CD4-positive, CD25-positive, alpha-beta regulatory T cell (primary cell): Measurements from ENCODE around the gene OPTC. TPM values are rescaled to one million over a fixed set of nuclear protein-coding genes. Genes with fewer than 3 reads are reported as not detected.

Source experiments
- ATAC-seq, 2 donors: fragments of 150-1000 bp; cut with Tn5 transposase; one replicate each; pipeline ENCODE4 v1.10.0; 2021; ENCODE audit warnings: low read depth in 2 of 2, moderate number of reproducible peaks in 2 of 2, moderate library complexity in 1 of 2
- DNase-seq, 3 donors: peaks; one replicate each; pipeline versions ENCODE4 v3.0.0 to v3.0.0-alpha.2; 2012 to 2022; ENCODE audit warnings: mixed read lengths in 1 of 3
- H3K27ac ChIP-seq: one replicate; pipeline ENCODE4 v1.7.0; 2013; ENCODE audit warnings: mild to moderate bottlenecking, low read length; ENCODE audit not compliant: insufficient read depth, poor library complexity, severe bottlenecking
- H3K27me3 ChIP-seq: one replicate; pipeline ENCODE4 v1.7.0; 2013; ENCODE audit warnings: low read length; ENCODE audit not compliant: control insufficient read depth, insufficient read depth
- H3K36me3 ChIP-seq: one replicate; pipeline ENCODE4 v1.7.0; 2013; ENCODE audit warnings: mild to moderate bottlenecking, low read length, moderate library complexity; ENCODE audit not compliant: control insufficient read depth, insufficient read depth
- H3K4me1 ChIP-seq: 2 replicates; pipeline ENCODE4 v1.7.0; 2013; ENCODE audit warnings: mild to moderate bottlenecking, low read length; ENCODE audit not compliant: insufficient read depth, control insufficient read depth, poor library complexity, severe bottlenecking
- H3K4me3 ChIP-seq: one replicate; pipeline ENCODE4 v1.7.0; 2013; ENCODE audit warnings: low read depth, mild to moderate bottlenecking, low read length, moderate library complexity
- H3K9me3 ChIP-seq, 2 experiments: 1 replicate in 1 of 2; 2 replicates in 1 of 2; pipeline ENCODE4 v1.7.0; 2013; ENCODE audit warnings: low read length in 2 of 2, mild to moderate bottlenecking in 1 of 2, moderate library complexity in 1 of 2; ENCODE audit not compliant: control insufficient read depth in 2 of 2
- H3K27ac Mint-ChIP-seq, 3 donors: one replicate each; pipeline ENCODE4 v1.8.0; 2020 to 2022; ENCODE audit warnings: mild to moderate bottlenecking in 3 of 3, mixed read lengths in 3 of 3, moderate library complexity in 2 of 3
- H3K27me3 Mint-ChIP-seq: one replicate; pipeline ENCODE4 v1.8.0; 2022; ENCODE audit warnings: mild to moderate bottlenecking, mixed read lengths
- H3K36me3 Mint-ChIP-seq: one replicate; pipeline ENCODE4 v1.8.0; 2020; ENCODE audit warnings: mixed read lengths
- H3K4me1 Mint-ChIP-seq, 4 donors: one replicate each; pipeline ENCODE4 v1.8.0; 2020 to 2022; ENCODE audit warnings: mixed read lengths in 4 of 4, mild to moderate bottlenecking in 1 of 4
- H3K4me3 Mint-ChIP-seq, 4 donors: one replicate each; pipeline ENCODE4 v1.8.0; 2020 to 2022; ENCODE audit warnings: mild to moderate bottlenecking in 4 of 4, mixed read lengths in 4 of 4, moderate library complexity in 3 of 4
- H3K9me3 Mint-ChIP-seq, 7 donors: one replicate each; pipeline ENCODE4 v1.8.0; 2020 to 2022; ENCODE audit warnings: mixed read lengths in 7 of 7, mild to moderate bottlenecking in 3 of 7, moderate library complexity in 2 of 7
- polyA plus RNA-seq, 4 donors: library from polyadenylated mRNA; unstranded; fragments of 300-500 nt; fragmentation: Illumina TruSeq; gene quantifications; one replicate each; pipeline ENCODE4 v1.2.3, GENCODE V29; 2021
- total RNA-seq: library from RNA; stranded (reverse); gene quantifications from one replicate; pipeline ENCODE4 v1.2.3, GENCODE V29; 2022

Gene OPTC
- total and polyA plus RNA-seq, 5 donors from 2014 or later, result not detected

GRCh38 chr1:203480084-203480483, 13.9 kb upstream of the OPTC start:
- DNase-seq (no peak), ATAC-seq (no peak)
- no peak overlapping the region for H3K27ac Mint-ChIP-seq
- Histone ChIP-seq H3K4me3 (no peak overlapping the region), H3K9me3 (no peaks in the 10 kb centered on the region), H3K27me3 (peaks cover 9% of the 10 kb centered on the region), H3K27ac (no peak overlapping the region), H3K4me1 (no peaks in the 10 kb centered on the region), H3K36me3 (no peaks in the 10 kb centered on the region)
- peaks cover 19% of the 10 kb centered on the region for H3K27me3 Mint-ChIP-seq
- no peak overlapping the region for H3K4me3 Mint-ChIP-seq
- H3K36me3 Mint-ChIP-seq, result no peaks in the 10 kb centered on the region
- H3K4me1 Mint-ChIP-seq, result peaks cover 0 to 4% (median 0%) of the 10 kb centered on the region in 4 donors
- no peaks in the 10 kb centered on the region for H3K9me3 Mint-ChIP-seq

DNA sequence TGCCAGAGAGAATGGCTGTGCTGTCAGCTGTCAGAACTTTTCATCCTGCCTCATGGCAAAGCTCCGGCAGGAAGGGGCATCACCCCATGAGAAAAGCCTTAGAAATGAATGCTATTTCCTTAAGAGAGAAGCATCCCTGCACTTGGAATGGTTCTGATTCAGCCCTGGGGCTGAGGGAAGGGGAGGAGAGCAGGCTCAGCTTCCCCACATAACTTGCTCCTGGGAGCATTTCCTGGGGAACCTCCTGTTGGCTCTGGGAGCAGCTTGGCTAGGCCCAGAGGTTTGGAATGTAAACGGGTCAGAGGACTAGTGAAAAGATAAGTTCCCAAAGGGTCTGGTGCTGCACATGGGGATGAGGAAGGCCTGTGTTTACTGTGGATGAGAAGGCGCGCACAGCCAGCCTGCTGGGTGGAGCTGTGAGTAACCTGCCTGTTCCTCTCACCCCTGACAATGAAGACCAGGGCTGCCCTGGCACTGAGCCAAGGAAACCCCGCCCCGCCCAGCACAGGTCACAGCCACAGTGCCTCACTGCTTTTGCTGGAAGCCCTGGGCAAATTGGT, 13.3 kb upstream of the OPTC start:
- H3K36me3 ChIP-seq, result no peaks in the 10 kb centered on the region
- peak in 2 of 3 donors; percentile 26 to 54 for DNase-seq
- peak overlapping the region in 1 of 3 donors; percentile 21 for H3K27ac Mint-ChIP-seq
- H3K4me1 ChIP-seq, result no peaks in the 10 kb centered on the region
- H3K4me3 Mint-ChIP-seq, result no peak overlapping the region
- no peaks in the 10 kb centered on the region for H3K36me3 Mint-ChIP-seq
- peak; percentile 34 to 53 for ATAC-seq
- no peaks in the 10 kb centered on the region for H3K9me3 Mint-ChIP-seq
- peaks cover 9% of the 10 kb centered on the region for H3K27me3 ChIP-seq
- H3K4me3 ChIP-seq, result no peak overlapping the region
- H3K27me3 Mint-ChIP-seq, result peaks cover 19% of the 10 kb centered on the region
- no peak overlapping the region for H3K27ac ChIP-seq
- peaks cover 0 to 6% (median 0%) of the 10 kb centered on the region in 4 donors for H3K4me1 Mint-ChIP-seq
- no peaks in the 10 kb centered on the region for H3K9me3 ChIP-seq

GRCh38 chr1:203481196-203481595, 12.8 kb upstream of the OPTC start:
- Histone ChIP-seq H3K4me3 (no peak overlapping the region), H3K9me3 (no peaks in the 10 kb centered on the region), H3K36me3 (no peaks in the 10 kb centered on the region), H3K27me3 (peaks cover 7% of the 10 kb centered on the region), H3K4me1 (no peaks in the 10 kb centered on the region), H3K27ac (no peak overlapping the region)
- no peak for DNase-seq
- Mint-ChIP-seq H3K9me3 (no peaks in the 10 kb centered on the region), H3K27ac (no peak overlapping the region), H3K4me1 (peaks cover 0 to 6% (median 0%) of the 10 kb centered on the region in 4 donors), H3K27me3 (peaks cover 13% of the 10 kb centered on the region), H3K36me3 (no peaks in the 10 kb centered on the region), H3K4me3 (no peak overlapping the region)
- no peak for ATAC-seq

GRCh38 chr1:203486618-203487370, 7.2 kb upstream of the OPTC start:
- H3K27me3 ChIP-seq, result no peaks in the 10 kb centered on the region
- Mint-ChIP-seq H3K36me3 (no peaks in the 10 kb centered on the region), H3K4me1 (peaks cover 0 to 18% (median 2%) of the 10 kb centered on the region in 4 donors), H3K27me3 (peaks cover 4% of the 10 kb centered on the region), H3K27ac (peak overlapping the region in 1 of 3 donors; percentile 87), H3K9me3 (no peaks in the 10 kb centered on the region), H3K4me3 (peak overlapping the region in 3 of 4 donors; percentile 68 to 83 (median 75))
- H3K36me3 ChIP-seq, result no peaks in the 10 kb centered on the region
- DNase-seq, result no peak
- ATAC-seq, result no peak
- peak overlapping the region; percentile 5 for H3K27ac ChIP-seq
- H3K9me3 ChIP-seq, result no peaks in the 10 kb centered on the region
- H3K4me3 ChIP-seq, result no peak overlapping the region
- peaks cover 8% of the 10 kb centered on the region for H3K4me1 ChIP-seq

DNA sequence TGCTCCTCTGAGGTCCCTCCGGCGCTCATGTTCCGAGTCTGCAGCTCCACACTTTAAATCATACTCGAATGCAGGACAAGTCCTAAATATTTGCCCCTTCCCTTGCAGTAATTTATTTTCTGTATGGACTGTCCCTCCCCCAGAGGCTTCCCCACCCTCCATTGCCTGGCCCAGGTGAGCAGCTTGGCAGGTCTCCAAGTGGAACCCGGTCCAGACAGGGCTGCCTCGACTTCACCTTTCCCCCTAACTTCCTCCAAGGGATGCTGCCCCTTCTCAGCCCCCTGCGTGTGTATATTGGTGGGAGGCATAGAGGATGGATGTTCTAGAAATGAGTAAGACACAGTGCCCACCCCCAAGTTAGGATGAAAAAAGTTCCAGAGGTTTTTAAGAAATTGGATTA, 5.4 kb upstream of the OPTC start:
- H3K4me1 ChIP-seq, result peaks cover 8% of the 10 kb centered on the region
- no peaks in the 10 kb centered on the region for H3K9me3 ChIP-seq
- H3K27me3 ChIP-seq, result no peaks in the 10 kb centered on the region
- Mint-ChIP-seq H3K4me1 (peaks cover 0 to 18% (median 2%) of the 10 kb centered on the region in 4 donors), H3K36me3 (no peaks in the 10 kb centered on the region), H3K9me3 (no peaks in the 10 kb centered on the region), H3K4me3 (peak overlapping the region in 1 of 4 donors; percentile 21), H3K27me3 (peaks cover 10% of the 10 kb centered on the region), H3K27ac (no peak overlapping the region)
- no peaks in the 10 kb centered on the region for H3K36me3 ChIP-seq
- no peak overlapping the region for H3K4me3 ChIP-seq
- ATAC-seq, result no peak
- H3K27ac ChIP-seq, result no peak overlapping the region
- DNase-seq, result no peak

DNA sequence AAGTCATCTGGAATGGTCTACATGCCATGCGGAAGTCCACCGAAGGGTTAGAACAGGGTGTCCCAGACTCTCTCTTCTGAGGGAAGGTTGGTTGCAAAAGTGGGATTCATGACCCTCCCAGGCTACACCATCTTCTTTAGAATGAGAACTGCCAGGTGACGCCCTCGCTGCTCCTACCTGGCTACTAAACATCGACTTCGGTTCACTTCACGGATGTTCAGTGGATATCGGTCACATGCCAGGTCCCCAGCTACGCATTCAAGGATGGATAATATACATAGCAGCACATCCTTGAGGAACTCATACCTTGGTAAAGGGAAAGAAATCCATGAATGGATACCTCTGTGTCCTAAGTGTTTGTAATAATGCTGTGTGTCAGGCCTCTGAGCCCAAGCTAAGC, 3.3 kb upstream of the OPTC start:
- Mint-ChIP-seq H3K4me1 (peaks cover 0 to 16% (median 2%) of the 10 kb centered on the region in 4 donors), H3K9me3 (no peaks in the 10 kb centered on the region), H3K27me3 (peaks cover 13% of the 10 kb centered on the region), H3K4me3 (no peak overlapping the region), H3K27ac (no peak overlapping the region), H3K36me3 (no peaks in the 10 kb centered on the region)
- peaks cover 8% of the 10 kb centered on the region for H3K4me1 ChIP-seq
- no peak overlapping the region for H3K4me3 ChIP-seq
- no peak overlapping the region for H3K27ac ChIP-seq
- H3K9me3 ChIP-seq, result no peaks in the 10 kb centered on the region
- H3K27me3 ChIP-seq, result no peaks in the 10 kb centered on the region
- H3K36me3 ChIP-seq, result no peaks in the 10 kb centered on the region
- ATAC-seq (no peak), DNase-seq (no peak)

- no peaks in the 10 kb centered on the region for H3K27me3 ChIP-seq
- Mint-ChIP-seq H3K27ac (no peak overlapping the region), H3K27me3 (peaks cover 19% of the 10 kb centered on the region), H3K36me3 (no peaks in the 10 kb centered on the region), H3K4me1 (peaks cover 0 to 16% (median 2%) of the 10 kb centered on the region in 4 donors), H3K9me3 (no peaks in the 10 kb centered on the region), H3K4me3 (no peak overlapping the region)
- DNase-seq (no peak), ATAC-seq (no peak)
- H3K4me1 ChIP-seq, result peaks cover 8% of the 10 kb centered on the region
- H3K4me3 ChIP-seq, result no peak overlapping the region
- no peak overlapping the region for H3K27ac ChIP-seq
- no peaks in the 10 kb centered on the region for H3K36me3 ChIP-seq
- no peaks in the 10 kb centered on the region for H3K9me3 ChIP-seq
Observed at GRCh38 chr1:203491664-203492063, 2.3 kb upstream of the OPTC start.
